GM21723 (cell line): ENCODE measurements around the gene FOXJ2.
"Not testable (repeated sequence)": the region's sequence is repeated elsewhere in the genome, so short reads cannot be mapped to it uniquely, and the experiment has no call there.

ENCODE experiments used
- ATAC-seq: cut with Tn5 transposase; IDR thresholded peaks from one replicate; pipeline ENCODE4 v1.9.1; 2021; ENCODE audit warnings: mild to moderate bottlenecking, moderate library complexity; ENCODE audit not compliant: unreplicated experiment

Gene FOXJ2

DNA sequence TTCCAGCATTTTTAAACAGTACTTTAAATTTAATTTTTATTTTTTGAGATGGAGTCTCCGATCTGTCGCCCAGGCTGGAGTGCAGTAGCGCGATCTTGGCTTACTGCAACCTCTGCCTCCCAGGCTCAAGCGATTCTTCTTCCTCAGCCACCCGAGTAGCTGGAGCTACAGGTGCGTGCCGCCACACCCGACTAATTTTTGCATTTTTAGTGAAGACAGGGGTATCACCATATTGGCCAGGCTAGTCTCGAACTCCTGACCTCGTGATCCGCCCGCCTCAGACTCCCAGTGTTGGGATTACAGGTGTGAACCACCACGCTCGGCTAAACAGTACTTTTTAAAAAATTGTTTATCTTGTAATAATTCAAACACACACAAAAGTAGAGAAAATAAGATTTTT is 4.2 kb upstream of the FOXJ2 start:
- ATAC-seq: no peak

DNA sequence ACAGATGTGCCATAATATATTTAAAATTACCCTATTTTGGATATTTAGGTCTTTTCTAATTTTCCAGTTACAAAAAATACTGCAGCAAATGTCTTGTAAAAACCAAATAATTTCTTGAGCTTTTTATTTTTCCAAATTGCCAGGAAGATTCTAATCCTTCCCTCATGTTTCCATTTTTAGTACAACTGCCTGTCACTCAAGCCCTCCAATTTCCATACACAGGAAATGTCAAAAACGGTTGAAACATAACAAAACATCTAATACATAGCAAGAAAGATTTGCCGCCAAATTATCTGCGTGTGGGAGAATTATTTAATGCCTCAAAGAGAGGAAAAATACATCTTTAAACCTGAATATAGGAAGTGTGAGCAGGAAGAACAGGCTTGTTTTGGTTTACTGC is 2.3 kb upstream of the FOXJ2 start:
- ATAC-seq: no peak

DNA sequence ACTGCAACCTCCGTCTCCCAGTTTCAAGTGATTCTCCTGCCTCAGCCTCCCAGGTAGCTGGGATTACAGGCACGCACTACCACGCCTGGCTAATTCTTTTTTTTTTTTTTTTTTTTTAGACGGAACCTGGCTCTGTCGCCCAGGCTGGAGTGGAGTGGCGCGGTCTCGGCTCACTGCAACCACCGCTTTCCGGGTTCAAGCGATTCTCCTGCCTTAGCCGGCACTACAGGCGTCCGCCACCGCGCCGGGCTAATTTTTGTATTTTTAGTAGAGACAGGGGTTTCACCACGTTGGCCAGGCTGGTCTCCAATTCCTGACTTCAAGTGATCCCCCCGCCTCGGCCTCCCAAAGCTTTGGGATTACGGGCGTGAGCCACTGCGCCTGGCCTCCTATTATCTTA is 1.5 kb upstream of the FOXJ2 start:
- ATAC-seq: not testable (repeated sequence)

DNA sequence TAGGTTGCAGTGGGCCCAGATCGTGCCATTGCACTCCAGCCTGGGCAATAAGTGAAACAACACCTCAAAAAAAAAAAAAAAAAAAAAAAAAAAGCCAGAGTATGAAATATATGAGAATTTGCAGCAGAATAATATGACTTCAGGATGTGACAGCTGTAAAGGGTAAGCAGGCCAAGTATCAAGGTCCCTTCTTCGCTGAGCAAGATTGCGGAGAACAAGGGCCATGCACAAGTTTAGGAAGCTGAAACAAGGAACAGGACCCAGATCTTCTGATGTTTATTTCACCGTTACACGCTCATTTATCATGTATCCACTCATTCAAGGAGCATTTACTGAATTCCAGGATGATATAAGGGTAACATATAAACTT is 659 bp upstream of the FOXJ2 start:
- no peak for ATAC-seq

DNA sequence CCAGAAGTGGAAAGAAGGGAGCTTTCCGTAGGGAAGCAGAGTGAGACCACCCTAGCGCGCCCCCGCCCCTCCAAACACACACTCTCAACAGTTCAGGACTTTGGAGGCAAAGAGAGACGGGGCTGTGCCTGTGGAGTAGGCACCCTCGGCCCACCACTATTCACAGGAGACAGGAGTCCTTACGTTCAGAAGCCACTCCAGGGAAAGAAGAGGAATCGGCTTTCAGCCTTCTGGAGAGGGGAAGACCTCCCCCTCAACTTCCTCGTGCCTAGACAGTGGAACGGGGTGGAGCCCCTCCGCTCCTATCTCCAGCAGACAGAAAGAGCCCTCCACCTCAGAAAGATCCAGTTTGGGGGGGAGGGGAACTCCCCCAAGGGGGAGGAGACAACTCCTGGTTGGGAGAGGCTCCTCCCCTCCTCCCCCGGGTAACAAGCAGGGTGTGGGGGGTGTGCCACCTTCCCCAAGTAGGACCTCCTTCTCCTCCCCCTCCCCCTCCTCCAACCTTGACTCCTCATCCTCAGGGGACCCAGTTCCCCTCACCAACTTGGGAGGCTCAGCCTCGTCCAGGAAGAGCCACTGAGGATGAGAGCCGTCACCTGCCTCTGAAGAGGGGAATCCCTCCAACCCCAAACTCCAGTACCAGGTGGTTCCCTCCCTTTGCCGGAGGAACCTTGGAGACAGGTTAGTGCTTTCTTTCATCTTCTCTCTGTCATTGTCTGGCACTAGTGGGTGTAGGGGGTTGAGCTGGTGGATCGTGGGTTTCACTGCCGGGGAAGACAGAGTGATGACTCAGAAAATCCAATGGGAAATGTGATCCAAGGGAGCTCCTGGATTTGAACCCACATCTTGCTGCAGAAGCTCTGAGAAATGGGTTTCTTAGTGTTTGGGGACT is 883 bp downstream of the FOXJ2 start:
- ATAC-seq: peak; percentile 25

DNA sequence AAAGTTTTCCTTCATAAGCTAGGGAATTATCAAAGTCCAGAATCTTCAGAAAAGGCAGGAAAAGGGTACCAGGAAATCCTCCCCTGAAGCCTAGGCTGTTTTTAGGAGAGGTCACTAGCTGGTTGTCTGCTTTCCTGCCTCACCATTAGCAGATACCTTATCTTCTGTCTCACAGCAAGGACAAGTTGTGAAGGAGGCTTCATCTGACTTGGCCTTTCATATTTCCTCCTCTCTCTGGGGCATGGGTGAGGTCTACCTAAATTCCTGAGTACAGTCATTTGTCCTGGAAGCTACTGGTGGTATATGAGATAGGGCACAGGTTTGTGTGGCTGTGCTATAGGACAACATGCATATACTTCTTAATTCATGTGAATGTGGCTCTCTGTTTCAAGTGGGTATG is 2.3 kb downstream of the FOXJ2 start:
- ATAC-seq: no peak

DNA sequence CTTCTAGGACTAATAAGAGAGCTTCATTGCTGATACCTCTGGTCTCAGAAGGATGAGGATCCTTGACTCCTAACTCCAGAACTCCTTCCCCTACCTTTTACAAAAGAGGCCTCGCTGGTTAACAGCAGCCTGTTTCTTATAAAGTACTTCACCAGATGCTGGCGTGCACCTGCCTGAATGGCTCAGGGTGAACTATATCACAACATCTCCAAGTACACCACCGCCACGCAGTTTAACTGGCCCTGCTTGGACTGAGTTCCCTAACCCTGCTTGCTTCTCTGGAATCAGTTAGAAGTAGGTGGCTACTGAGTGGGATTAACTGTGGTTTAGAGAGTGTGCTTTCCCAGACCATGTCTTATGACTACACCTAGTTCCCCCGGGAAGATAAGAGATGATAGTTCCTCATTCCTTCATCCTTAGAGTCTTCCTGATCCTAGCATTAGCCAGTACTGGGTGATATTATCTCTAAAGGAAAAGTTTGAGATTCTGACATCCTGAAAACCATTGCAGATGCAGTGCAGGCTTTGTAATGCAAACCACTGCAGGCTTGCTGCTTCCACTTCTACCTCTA is 3.0 kb downstream of the FOXJ2 start:
- ATAC-seq: no peak

DNA sequence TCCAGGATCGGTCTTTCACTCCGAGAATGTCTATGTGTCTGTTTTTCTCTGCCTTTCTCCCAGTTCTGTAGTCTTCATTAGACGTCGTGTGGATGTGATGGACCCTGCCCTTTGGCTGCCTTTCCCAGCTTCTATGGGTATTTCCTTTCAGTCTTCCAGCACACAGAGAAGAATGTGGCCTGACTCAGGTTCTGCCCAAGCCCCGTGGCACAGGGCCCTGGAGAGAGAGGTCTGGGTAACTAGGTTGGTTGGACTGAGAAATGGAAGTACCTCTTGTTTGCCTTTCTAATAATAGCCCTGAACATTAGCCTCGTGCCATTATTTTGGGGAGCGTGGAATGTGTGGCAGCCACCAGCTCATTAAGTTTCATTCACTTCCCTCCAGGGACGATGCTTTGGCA is 3.8 kb downstream of the FOXJ2 start:
- ATAC-seq: no peak

DNA sequence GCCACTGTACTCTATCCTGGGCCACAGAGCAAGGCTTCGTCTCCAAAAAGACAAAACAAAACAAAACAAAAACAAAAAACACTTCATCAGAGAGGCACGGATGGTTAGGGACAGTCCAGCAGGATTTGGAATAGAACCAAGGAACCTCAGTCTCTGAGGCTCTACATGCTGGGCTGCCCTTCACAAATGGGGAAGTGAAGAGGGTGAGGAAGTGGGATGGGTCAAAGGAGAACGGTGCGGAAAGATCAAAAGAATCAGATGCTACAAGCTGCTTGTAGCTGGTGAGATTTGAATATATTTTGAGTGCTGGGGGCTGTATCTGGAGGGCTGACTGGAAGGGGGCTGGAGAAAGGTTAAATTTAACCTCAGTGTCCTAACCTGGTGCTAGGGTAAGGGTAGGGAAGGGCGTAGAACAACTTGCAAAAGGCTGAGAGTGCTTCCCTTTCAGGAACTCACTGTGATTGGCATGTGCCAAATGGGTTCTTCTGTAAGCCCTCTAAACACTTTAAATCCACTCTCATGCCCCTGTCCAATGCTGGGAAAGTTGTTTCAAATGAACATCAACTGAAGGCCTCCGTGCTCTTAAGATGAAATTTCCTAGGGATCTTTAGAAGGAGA is 4.6 kb downstream of the FOXJ2 start:
- no peak for ATAC-seq

DNA sequence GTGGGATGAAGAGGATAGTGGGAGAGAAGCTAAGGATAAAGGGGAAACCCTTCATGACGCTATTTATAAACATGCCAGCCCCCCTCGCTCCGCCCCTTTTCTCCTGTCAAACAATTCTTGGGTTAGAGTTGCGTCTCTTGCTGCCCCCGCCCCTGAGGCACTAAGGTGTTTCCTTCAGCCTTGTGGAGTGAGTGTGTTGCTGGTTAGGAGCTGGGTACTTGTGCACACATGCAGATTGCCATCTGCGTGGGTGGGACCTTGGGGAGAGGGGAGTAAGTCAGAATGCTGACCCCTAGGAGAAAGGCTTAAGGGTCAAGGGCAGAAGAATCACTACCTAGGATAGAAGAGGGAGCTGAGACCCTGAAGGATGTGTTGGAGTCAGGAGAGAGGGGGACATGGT is 5.4 kb downstream of the FOXJ2 start:
- ATAC-seq: no peak

DNA sequence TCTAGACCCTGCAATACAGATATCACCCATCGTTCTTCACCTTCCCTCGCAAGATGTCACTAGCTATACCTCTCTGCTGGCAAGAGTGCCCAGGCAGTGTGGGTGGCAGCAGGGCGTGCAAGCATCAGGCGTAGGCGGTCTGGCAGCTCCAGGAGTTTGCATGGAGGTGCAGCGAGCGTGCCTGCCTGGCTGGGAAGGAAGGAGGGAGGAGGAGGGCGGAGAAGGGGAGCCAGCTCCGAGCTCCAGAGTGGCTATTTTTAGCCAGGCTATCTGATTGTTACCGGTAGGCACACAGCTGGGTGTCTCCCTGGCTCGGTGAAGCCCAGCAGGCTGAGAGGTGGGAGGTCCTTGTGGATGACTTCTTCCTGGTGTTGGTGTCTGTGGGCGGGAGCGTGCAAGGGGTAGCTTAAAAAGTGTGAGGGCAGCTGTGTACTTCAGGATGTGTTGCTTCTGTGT is 6.2 kb downstream of the FOXJ2 start:
- no peak for ATAC-seq

DNA sequence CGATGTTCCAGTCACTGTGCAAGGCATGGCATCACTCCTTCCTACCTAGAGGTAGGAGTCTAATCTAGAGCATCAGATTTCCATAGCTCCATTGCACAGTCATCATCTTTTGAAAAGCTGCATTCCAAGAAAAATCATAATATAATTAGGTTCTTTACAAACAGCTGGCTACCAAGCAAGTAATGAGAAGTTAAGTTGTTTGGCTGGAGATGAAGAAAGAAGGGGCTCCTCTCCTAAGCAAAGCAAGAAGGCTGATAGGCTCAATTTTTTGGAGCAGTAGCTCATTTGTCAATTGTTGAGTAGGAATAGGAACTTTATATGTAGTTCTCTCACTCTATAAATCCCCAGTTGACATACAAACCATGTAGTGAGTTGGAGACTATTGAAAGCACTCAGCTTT is 8.3 kb downstream of the FOXJ2 start:
- no peak for ATAC-seq

DNA sequence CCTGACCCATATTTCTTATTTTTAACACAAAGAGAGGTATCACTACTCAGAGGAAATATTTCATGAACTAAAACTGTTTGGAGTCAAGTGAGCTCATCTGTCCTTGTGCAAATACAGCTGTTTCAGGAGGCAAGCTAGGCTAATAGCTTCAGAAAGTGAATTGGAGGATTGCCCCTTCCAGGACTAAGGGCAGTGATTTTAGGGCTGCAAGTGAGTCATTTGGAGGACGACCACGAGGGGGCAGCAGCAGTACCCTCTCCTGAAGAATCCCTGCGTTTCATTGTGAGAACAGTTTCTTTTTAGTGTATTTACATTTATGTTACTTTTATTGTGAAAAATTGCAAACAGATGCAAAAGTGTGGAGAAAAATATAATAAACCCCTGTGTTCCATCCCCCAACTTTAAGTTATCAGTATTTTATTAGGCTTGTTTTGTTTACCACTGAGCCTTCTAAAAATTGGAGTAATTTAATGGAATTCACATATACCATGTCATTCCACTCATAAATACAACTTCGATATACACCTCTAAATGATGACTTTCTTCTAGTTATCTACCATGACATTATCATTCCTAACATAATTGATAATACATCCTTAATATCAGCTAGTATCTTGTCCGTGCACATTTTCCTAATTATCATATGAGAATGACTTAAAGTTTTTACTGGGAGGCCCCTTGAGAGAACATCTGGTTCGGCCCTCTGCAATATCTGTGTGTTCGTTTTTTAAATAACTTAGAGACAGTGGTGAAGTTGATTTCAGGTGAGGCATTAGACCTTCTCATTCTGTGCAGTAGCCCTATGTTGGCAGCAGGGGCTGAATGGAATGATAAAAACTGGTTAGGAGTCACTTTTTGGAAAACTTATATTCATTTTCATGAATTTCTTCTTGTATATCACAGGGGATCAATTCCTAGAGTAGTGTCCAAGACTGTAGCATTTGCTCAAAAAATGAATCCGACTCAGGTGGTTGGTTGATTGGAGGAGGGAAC is 13.7 kb downstream of the FOXJ2 start:
- ATAC-seq: no peak

DNA sequence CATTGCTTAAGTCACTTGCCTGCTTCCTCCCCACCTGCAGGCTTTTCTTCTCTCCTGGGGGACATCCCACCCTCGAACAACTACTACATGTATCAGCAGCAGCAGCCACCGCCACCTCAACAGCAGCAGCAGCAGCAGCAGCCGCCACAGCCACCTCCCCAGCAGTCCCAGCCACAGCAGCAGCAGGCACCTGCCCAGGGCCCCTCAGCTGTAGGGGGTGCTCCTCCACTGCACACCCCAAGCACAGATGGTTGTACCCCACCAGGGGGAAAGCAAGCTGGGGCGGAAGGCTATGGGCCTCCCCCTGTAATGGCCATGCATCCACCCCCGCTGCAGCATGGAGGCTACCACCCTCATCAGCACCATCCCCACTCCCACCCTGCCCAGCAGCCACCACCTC is 15.3 kb downstream of the FOXJ2 start:
- no peak for ATAC-seq

DNA sequence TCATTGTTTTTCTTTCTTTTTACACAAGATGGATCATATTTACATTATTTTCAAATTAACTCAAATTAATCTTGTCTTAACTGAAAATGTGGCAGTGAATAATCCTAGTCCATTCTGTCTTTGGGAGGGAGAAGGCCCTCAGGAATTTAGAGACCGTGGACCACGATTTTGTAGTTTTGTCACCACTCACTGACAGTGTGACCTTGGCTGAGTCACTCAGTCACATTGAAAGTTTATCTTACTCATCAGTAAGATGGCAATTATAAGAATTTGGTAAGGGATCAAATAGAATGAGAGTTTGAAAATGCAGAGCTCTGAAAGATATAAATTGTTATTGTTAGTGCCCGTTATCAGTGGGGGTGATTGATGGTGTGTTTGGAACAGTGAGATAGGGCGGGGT is 16.4 kb downstream of the FOXJ2 start:
- no peak for ATAC-seq

DNA sequence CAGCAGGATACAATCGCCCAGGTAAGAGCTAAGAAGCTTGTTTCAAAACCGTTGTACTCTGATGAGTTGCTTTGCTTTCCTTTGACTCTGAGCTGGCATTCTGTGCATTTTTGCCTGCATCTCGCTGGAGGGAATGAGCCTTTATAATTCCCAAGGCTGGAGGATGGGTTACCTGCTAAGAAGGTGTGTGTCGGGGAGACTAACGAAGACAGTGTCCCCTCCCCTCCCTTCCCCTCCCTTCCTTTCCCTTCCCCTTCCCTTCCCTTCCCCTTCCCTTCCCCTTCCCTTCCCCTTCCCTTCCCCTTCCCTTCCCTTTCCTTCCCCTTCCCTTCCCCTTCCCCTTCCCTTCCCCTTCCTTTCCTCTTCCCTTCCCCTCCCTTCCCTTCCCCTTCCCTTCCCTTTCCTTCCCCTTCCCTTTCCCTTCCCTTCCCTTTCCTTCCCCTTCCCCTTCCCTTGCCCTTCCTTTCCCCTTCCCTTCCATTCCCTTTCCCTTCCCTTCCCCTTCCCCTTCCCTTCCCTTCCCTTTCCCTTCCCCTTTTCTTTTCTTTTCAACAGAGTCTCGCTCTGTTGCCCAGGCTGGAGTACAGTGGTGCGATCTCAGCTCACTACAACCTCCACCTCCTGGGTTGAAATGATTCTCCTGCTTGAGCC is 18.2 kb downstream of the FOXJ2 start:
- no peak for ATAC-seq

DNA sequence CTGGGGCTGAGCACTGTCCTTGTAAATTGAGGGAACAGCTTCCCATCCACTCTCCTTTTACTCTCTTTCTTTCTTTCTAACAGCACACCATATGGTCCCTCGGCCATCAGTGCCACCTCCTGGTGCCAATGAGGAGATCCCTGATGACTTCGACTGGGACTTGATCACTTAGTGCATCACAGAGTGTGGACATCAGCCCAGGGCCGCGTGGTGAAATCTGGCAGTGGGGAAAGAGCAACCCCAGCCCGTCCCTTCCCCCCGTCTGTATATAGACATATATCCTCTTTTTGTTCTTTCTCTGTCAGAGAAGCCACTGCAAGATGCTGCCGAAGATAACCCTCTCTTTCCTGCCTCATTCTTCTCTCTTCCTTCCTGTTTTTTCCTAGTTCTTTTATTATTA is 20.2 kb downstream of the FOXJ2 start:
- no peak for ATAC-seq

DNA sequence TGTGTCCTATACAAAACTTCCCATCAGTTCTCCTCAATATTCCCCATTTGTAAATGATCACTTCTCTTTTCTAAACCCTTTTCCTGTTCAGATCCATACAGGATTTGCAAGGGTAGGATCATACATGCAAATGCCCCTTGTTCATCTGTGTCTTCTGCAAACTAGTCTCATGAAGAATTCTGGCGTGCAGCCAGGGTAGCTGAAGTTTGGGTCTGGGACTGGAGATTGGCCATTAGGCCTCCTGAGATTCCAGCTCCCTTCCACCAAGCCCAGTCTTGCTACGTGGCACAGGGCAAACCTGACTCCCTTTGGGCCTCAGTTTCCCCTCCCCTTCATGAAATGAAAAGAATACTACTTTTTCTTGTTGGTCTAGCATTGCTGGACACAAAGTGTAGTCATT is 22.3 kb downstream of the FOXJ2 start:
- no peak for ATAC-seq

DNA sequence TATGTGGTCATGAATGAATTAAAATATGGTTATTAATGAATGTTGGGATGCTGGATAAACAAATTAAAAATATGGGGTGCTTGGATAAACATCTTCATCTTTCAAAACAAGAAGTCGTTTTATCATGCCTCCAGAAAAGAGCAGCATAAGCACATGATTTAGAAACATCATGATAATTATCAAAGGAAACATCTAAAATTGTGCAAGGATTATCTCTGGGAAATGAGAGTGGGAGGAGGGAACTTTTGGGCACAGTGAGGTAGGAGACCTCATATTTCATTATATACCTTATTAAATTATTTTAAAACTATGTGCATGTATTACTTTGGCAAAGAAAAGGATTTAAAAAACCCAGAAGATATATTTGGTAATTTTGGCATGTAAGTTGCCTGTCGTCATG is 24.8 kb downstream of the FOXJ2 start:
- ATAC-seq: no peak

DNA sequence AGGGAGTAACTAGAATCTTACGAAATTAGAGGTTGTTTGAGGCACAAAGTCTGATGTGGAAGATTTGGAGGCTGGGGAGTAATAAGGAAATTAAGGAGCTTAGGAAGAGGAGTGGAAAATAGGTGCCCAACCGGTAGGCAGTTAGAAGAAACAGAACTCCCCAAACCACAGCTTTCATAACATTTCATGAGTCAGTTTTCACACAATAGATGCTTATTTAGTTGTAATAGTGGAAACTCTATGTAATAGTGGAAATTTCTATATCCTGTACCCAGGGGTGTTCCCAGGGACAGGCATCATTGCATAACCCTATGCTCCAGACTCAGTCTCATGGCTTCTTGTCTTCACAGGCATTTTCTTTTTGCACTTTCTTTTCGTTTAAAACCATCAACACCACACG is 25.3 kb downstream of the FOXJ2 start:
- no peak for ATAC-seq

DNA sequence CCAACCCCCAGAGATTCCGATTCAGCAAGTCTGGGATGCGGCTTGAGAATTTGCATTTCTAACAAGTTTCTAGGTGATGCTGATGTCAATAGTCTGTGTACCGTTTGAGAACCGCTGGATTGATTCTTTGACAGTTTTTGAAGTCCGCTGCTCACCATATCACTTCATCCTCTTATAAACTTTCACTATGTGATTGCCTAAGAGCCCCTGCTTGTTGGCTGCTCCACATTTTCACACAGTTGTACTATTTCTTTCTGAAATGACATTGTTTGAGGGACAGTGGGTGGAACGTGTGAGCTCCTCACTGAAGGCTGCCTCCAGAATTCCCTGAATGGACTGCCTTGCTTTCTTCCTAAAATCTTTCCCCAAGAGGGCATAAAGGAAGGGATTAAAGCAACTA is 26.0 kb downstream of the FOXJ2 start:
- no peak for ATAC-seq
